H1 (cell line): ENCODE data around the gene MMP25. TPM values are rescaled to one million over a fixed set of nuclear protein-coding genes. Genes with fewer than 3 reads are reported as not detected.

Source experiments
- BACH1 ChIP-seq: IDR thresholded peaks from 2 replicates; pipeline ENCODE4 v1.6.1; 2012; ENCODE audit warnings: low read length, improper control_type of control experiment
- CBX5 ChIP-seq: fragments of 300-800, 300-1000 bp; sonication (generic); IDR thresholded peaks from 2 replicates; pipeline ENCODE4 v1.7.1; 2016; ENCODE audit warnings: antibody characterized with exemption, low read length, low read depth
- E2F6 ChIP-seq: IDR thresholded peaks from 2 replicates; pipeline ENCODE4 v1.6.1; 2012; ENCODE audit warnings: inconsistent platforms
- PHF8 ChIP-seq: fragments of 200-600 bp; sonication (generic); conservative IDR thresholded peaks from 2 replicates; pipeline ENCODE4 v1.7.1; 2012; ENCODE audit warnings: low read depth, mild to moderate bottlenecking, inconsistent platforms, low read length, moderate library complexity
- SAP30 ChIP-seq: fragments of 300-600 bp; sonication (generic); IDR thresholded peaks from 2 replicates; pipeline ENCODE4 v1.7.1; 2012; ENCODE audit warnings: low read length, moderate library complexity, mild to moderate bottlenecking, inconsistent platforms; ENCODE audit not compliant: insufficient read depth, insufficient replicate concordance
- SUZ12 ChIP-seq: fragments of 200-600 bp; sonication (generic); IDR thresholded peaks from 2 replicates; pipeline ENCODE4 v1.6.1; 2012; ENCODE audit warnings: mild to moderate bottlenecking, inconsistent platforms, low read length, moderate library complexity, mixed read lengths
- TAF7 ChIP-seq: optimal IDR thresholded peaks from 2 replicates; pipeline ENCODE3; 2011; ENCODE audit warnings: low read depth, mild to moderate bottlenecking, inconsistent platforms, low read length, moderate library complexity, borderline replicate concordance
- TBP ChIP-seq: IDR thresholded peaks from 2 replicates; pipeline ENCODE4 v1.6.1; 2011; ENCODE audit warnings: low read depth, low read length, improper control_type of control experiment
- polyA plus RNA-seq, 7 experiments: library from polyadenylated mRNA; depleted of rRNA in 3 of 7; stranded (reverse) in 5 of 7; unstranded in 2 of 7; fragments of >200 nt in 5 of 7; fragments of 200-250 nt in 2 of 7; gene quantifications; 1 replicate in 5 of 7; 2 replicates in 1 of 7; 4 replicates in 1 of 7; pipeline versions ENCODE4 v1.2.1 to v1.2.3, GENCODE V29; 2011 to 2013; ENCODE audit warnings: missing spikeins in 2 of 7, mixed read lengths in 2 of 7
- total RNA-seq: library from RNA; stranded (reverse); fragmentation: NEBNext Ultra II Directional; extraction: Animal tissue kit (Norgen Biotek cat#: 25700); gene quantifications from 2 replicates; pipeline ENCODE4 v1.2.1, GENCODE V29; 2021
- TF ChIP-seq, protein P1 (sequence below), 3 experiments: IDR thresholded peaks; 1 replicate in 2 of 3; 2 replicates in 1 of 3; pipeline versions ENCODE4 v1.5.1 to v1.6.1; 2011; ENCODE audit warnings: low read length in 3 of 3, mild to moderate bottlenecking in 3 of 3, inconsistent platforms in 2 of 3, low read depth in 1 of 3, moderate library complexity in 1 of 3; ENCODE audit not compliant: insufficient read depth in 1 of 3; ENCODE audit errors: control extremely low read depth in 1 of 3

The MMP25 gene
- total and polyA plus RNA-seq, 2 of the 8 experiments (the other 6 are each of a cell fraction or from before 2014, with no cell fraction given) = 7.7 to 26.7 TPM

GRCh38 chr16:3004781-3005284 lies 41.5 kb upstream of the MMP25 start (continued):
- TF ChIP-seq TAF7 = no peak
- no peak for TF ChIP-seq CBX5
- TF ChIP-seq, protein P1, sequence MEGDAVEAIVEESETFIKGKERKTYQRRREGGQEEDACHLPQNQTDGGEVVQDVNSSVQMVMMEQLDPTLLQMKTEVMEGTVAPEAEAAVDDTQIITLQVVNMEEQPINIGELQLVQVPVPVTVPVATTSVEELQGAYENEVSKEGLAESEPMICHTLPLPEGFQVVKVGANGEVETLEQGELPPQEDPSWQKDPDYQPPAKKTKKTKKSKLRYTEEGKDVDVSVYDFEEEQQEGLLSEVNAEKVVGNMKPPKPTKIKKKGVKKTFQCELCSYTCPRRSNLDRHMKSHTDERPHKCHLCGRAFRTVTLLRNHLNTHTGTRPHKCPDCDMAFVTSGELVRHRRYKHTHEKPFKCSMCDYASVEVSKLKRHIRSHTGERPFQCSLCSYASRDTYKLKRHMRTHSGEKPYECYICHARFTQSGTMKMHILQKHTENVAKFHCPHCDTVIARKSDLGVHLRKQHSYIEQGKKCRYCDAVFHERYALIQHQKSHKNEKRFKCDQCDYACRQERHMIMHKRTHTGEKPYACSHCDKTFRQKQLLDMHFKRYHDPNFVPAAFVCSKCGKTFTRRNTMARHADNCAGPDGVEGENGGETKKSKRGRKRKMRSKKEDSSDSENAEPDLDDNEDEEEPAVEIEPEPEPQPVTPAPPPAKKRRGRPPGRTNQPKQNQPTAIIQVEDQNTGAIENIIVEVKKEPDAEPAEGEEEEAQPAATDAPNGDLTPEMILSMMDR (IDR thresholded peaks at IDR 0.05; ENCODE audit: control extremely low read depth in 1 of 3, insufficient read depth in 1 of 3, low read depth in 1 of 3, low read length in 3 of 3) = no peak
- TF ChIP-seq SUZ12 = no peak
- no peak for TF ChIP-seq SAP30
- no peak for TF ChIP-seq PHF8
- peak; percentile 21; the same call in 1 of the 2 replicates for TF ChIP-seq TBP
- TF ChIP-seq E2F6 = peak; percentile 57; the same call in 1 of the 2 replicates
- no peak for TF ChIP-seq BACH1
